HepG2 (cell line): Measurements from ENCODE around the gene TPD52L2. TPM values are rescaled to one million over a fixed set of nuclear protein-coding genes. Genes with fewer than 3 reads are reported as not detected.
A peak's percentile ranks its signal among the peaks of the same experiment; 100 is the strongest.

Experiments
- EED ChIP-seq: sonication (generic); formaldehyde crosslinking; IDR thresholded peaks from 2 replicates; pipeline ENCODE4 v1.5.0; 2020; ENCODE audit warnings: mild to moderate bottlenecking, missing genetic modification reagents
- EZH2 ChIP-seq: conservative IDR thresholded peaks from 2 replicates; pipeline ENCODE4 v1.6.1; 2012; ENCODE audit warnings: mild to moderate bottlenecking, low read depth, low read length, moderate library complexity
- KLF12 ChIP-seq: sonication (generic); formaldehyde crosslinking; IDR thresholded peaks from 2 replicates; pipeline ENCODE4 v1.4.0; 2020; ENCODE audit warnings: missing genetic modification reagents, borderline replicate concordance
- LCORL ChIP-seq, 2 experiments: fragments of 450-650 bp in 1 of 2; sonication (generic) in 1 of 2; formaldehyde crosslinking in 1 of 2; IDR thresholded peaks; 2 replicates each; pipeline versions ENCODE4 v1.5.0 to v1.6.1; 2017 to 2020; ENCODE audit warnings: antibody characterized with exemption in 1 of 2, missing genetic modification reagents in 1 of 2
- PAF1 ChIP-seq: IDR thresholded peaks from 2 replicates; pipeline ENCODE4 v1.6.1; 2016; ENCODE audit warnings: missing genetic modification reagents, missing compliant biosample characterization
- SRSF1 ChIP-seq: fragments of 200-400 bp; formaldehyde crosslinking; optimal IDR thresholded peaks from 2 replicates; pipeline ENCODE3; 2017; ENCODE audit warnings: mild to moderate bottlenecking, low read depth, low read length, moderate library complexity
- TMF1 ChIP-seq: sonication (generic); formaldehyde crosslinking; IDR thresholded peaks from 2 replicates; pipeline ENCODE4 v1.8.1; 2022; ENCODE audit warnings: low read depth, missing genetic modification reagents
- ZBTB38 ChIP-seq: sonication (generic); formaldehyde crosslinking; IDR thresholded peaks from 2 replicates; pipeline ENCODE4 v1.5.1; 2020; ENCODE audit warnings: mild to moderate bottlenecking, missing genetic modification reagents
- ZNF234 ChIP-seq: sonication (generic); formaldehyde crosslinking; conservative IDR thresholded peaks from 2 replicates; pipeline ENCODE4 v1.5.1; 2020; ENCODE audit warnings: mild to moderate bottlenecking, missing genetic modification reagents
- ZNF256 ChIP-seq: sonication (generic); formaldehyde crosslinking; conservative IDR thresholded peaks from 2 replicates; pipeline ENCODE4 v1.4.0; 2020; ENCODE audit warnings: missing genetic modification reagents
- ZNF614 ChIP-seq: IDR thresholded peaks from 2 replicates; pipeline ENCODE4 v1.6.1; 2018; ENCODE audit warnings: missing biosample characterization, missing genetic modification reagents, inconsistent platforms, borderline replicate concordance
- ZNF781 ChIP-seq: sonication (generic); formaldehyde crosslinking; IDR thresholded peaks from 2 replicates; pipeline ENCODE4 v1.5.1; 2020; ENCODE audit warnings: borderline replicate concordance, mild to moderate bottlenecking, missing genetic modification reagents; ENCODE audit errors: not compliant biosample characterization
- ZNF782 ChIP-seq: sonication (generic); formaldehyde crosslinking; IDR thresholded peaks from 2 replicates; pipeline ENCODE4 v1.4.0; 2020; ENCODE audit warnings: missing genetic modification reagents, mild to moderate bottlenecking, borderline replicate concordance
- polyA plus RNA-seq, 8 experiments: library from polyadenylated mRNA; depleted of rRNA in 3 of 8; stranded (reverse) in 7 of 8; unstranded in 1 of 8; fragments of >200 nt; fragmentation: Illumina TruSeq in 4 of 8; extraction: Trizol in 4 of 8; gene quantifications; 2 replicates each; pipeline versions ENCODE4 v1.2.1 to v1.2.3, GENCODE V29; 2011 to 2016; ENCODE audit warnings: low read depth in 4 of 8, missing spikeins in 1 of 8, mixed read lengths in 1 of 8; ENCODE audit not compliant: insufficient read depth in 1 of 8
- total RNA-seq, 5 experiments: library from RNA; depleted of rRNA; stranded (reverse); fragments of >200 nt; fragmentation: Illumina TruSeq; extraction: Trizol; gene quantifications; 2 replicates each; pipeline ENCODE4 v1.2.3, GENCODE V29; 2016; ENCODE audit warnings: low read depth in 1 of 5
- TF ChIP-seq, protein P1 (sequence below): sonication (generic); formaldehyde crosslinking; IDR thresholded peaks from 2 replicates; pipeline ENCODE4 v1.4.0; 2020; ENCODE audit warnings: missing genetic modification reagents
- TF ChIP-seq, protein P2 (sequence below), 2 experiments: IDR thresholded peaks; 2 replicates each; pipeline ENCODE4 v1.6.1; 2011 to 2012; ENCODE audit warnings: low read length in 2 of 2, borderline replicate concordance in 1 of 2, low read depth in 1 of 2, mild to moderate bottlenecking in 1 of 2, moderate library complexity in 1 of 2
- TF ChIP-seq, protein P3 (sequence below): sonication (generic); formaldehyde crosslinking; IDR thresholded peaks from 2 replicates; pipeline ENCODE4 v1.4.0; 2020; ENCODE audit warnings: missing genetic modification reagents, borderline replicate concordance
- TF ChIP-seq, protein P4 (sequence below): sonication (generic); formaldehyde crosslinking; IDR thresholded peaks from 2 replicates; pipeline ENCODE4 v1.4.0; 2020; ENCODE audit warnings: missing genetic modification reagents

TPD52L2 gene
- total and polyA plus RNA-seq, 2 of the 13 experiments (the other 11 are each of a cell fraction or from before 2014, with no cell fraction given) = 156 to 184 TPM

DNA sequence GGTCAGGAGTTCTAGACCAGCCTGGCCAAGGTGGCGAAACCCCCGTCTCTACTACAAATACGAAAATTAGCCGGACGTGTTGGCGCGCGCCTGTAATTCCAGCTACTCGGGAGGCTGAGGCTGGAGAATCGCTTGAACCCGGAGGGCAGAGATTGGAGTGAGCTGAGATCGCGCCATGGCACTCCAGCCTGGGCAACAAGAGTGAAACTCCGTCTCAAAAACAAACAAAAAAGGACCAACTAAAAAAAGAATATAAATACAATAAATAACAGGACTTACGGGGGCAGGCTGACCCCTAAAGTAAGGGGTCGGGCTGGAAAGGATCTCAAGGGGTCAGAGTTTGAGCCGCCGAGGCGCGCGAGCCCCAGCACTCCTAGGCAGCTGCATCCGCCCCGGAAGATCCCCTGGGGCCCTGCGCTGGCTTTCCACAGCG lies 509 bp upstream of the TPD52L2 start (continued):
- TF ChIP-seq, protein P1, sequence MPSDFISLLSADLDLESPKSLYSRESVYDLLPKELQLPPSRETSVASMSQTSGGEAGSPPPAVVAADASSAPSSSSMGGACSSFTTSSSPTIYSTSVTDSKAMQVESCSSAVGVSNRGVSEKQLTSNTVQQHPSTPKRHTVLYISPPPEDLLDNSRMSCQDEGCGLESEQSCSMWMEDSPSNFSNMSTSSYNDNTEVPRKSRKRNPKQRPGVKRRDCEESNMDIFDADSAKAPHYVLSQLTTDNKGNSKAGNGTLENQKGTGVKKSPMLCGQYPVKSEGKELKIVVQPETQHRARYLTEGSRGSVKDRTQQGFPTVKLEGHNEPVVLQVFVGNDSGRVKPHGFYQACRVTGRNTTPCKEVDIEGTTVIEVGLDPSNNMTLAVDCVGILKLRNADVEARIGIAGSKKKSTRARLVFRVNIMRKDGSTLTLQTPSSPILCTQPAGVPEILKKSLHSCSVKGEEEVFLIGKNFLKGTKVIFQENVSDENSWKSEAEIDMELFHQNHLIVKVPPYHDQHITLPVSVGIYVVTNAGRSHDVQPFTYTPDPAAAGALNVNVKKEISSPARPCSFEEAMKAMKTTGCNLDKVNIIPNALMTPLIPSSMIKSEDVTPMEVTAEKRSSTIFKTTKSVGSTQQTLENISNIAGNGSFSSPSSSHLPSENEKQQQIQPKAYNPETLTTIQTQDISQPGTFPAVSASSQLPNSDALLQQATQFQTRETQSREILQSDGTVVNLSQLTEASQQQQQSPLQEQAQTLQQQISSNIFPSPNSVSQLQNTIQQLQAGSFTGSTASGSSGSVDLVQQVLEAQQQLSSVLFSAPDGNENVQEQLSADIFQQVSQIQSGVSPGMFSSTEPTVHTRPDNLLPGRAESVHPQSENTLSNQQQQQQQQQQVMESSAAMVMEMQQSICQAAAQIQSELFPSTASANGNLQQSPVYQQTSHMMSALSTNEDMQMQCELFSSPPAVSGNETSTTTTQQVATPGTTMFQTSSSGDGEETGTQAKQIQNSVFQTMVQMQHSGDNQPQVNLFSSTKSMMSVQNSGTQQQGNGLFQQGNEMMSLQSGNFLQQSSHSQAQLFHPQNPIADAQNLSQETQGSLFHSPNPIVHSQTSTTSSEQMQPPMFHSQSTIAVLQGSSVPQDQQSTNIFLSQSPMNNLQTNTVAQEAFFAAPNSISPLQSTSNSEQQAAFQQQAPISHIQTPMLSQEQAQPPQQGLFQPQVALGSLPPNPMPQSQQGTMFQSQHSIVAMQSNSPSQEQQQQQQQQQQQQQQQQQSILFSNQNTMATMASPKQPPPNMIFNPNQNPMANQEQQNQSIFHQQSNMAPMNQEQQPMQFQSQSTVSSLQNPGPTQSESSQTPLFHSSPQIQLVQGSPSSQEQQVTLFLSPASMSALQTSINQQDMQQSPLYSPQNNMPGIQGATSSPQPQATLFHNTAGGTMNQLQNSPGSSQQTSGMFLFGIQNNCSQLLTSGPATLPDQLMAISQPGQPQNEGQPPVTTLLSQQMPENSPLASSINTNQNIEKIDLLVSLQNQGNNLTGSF = peak; percentile 4; the same call in 1 of the 2 replicates
- TF ChIP-seq TMF1 = no peak
- TF ChIP-seq PAF1 (CRISPR knock-in tag) = no peak
- peak; percentile 31; the same call in 1 of the 2 replicates for TF ChIP-seq ZNF256
- TF ChIP-seq ZNF614 (CRISPR knock-in tag) = no peak
- TF ChIP-seq KLF12 = 0 out of 2 replicates have a peak, but pooled peaks have one; percentile 9
- TF ChIP-seq, protein P2, sequence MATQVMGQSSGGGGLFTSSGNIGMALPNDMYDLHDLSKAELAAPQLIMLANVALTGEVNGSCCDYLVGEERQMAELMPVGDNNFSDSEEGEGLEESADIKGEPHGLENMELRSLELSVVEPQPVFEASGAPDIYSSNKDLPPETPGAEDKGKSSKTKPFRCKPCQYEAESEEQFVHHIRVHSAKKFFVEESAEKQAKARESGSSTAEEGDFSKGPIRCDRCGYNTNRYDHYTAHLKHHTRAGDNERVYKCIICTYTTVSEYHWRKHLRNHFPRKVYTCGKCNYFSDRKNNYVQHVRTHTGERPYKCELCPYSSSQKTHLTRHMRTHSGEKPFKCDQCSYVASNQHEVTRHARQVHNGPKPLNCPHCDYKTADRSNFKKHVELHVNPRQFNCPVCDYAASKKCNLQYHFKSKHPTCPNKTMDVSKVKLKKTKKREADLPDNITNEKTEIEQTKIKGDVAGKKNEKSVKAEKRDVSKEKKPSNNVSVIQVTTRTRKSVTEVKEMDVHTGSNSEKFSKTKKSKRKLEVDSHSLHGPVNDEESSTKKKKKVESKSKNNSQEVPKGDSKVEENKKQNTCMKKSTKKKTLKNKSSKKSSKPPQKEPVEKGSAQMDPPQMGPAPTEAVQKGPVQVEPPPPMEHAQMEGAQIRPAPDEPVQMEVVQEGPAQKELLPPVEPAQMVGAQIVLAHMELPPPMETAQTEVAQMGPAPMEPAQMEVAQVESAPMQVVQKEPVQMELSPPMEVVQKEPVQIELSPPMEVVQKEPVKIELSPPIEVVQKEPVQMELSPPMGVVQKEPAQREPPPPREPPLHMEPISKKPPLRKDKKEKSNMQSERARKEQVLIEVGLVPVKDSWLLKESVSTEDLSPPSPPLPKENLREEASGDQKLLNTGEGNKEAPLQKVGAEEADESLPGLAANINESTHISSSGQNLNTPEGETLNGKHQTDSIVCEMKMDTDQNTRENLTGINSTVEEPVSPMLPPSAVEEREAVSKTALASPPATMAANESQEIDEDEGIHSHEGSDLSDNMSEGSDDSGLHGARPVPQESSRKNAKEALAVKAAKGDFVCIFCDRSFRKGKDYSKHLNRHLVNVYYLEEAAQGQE (IDR thresholded peaks at IDR 0.05; ENCODE audit: borderline replicate concordance in 1 of 2, low read depth in 1 of 2, low read length in 2 of 2) = peak in 1 of 2 experiments; percentile 73; a peak in 1 of 4 replicates
- no peak for TF ChIP-seq EZH2
- peak; percentile 4; the same call in 1 of the 2 replicates for TF ChIP-seq EED (CRISPR knock-in tag)
- TF ChIP-seq SRSF1 = peak; percentile 6
- no peak for TF ChIP-seq ZNF781 (CRISPR knock-in tag)
- TF ChIP-seq ZNF782 (CRISPR knock-in tag) = 0 out of 2 replicates have a peak, but pooled peaks have one; percentile 13
- no peak for TF ChIP-seq LCORL (IDR thresholded peaks at IDR 0.05)
- TF ChIP-seq LCORL (CRISPR knock-in tag; IDR thresholded peaks at IDR 0.05) = no peak; the same call in 1 of the 2 replicates
- TF ChIP-seq, protein P3, sequence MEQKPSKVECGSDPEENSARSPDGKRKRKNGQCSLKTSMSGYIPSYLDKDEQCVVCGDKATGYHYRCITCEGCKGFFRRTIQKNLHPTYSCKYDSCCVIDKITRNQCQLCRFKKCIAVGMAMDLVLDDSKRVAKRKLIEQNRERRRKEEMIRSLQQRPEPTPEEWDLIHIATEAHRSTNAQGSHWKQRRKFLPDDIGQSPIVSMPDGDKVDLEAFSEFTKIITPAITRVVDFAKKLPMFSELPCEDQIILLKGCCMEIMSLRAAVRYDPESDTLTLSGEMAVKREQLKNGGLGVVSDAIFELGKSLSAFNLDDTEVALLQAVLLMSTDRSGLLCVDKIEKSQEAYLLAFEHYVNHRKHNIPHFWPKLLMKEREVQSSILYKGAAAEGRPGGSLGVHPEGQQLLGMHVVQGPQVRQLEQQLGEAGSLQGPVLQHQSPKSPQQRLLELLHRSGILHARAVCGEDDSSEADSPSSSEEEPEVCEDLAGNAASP = no peak
- 0 out of 2 replicates have a peak, but pooled peaks have one; percentile 79 for TF ChIP-seq ZNF234 (CRISPR knock-in tag)
- 0 out of 2 replicates have a peak, but pooled peaks have one; percentile 18 for TF ChIP-seq ZBTB38 (CRISPR knock-in tag)
- TF ChIP-seq, protein P4, sequence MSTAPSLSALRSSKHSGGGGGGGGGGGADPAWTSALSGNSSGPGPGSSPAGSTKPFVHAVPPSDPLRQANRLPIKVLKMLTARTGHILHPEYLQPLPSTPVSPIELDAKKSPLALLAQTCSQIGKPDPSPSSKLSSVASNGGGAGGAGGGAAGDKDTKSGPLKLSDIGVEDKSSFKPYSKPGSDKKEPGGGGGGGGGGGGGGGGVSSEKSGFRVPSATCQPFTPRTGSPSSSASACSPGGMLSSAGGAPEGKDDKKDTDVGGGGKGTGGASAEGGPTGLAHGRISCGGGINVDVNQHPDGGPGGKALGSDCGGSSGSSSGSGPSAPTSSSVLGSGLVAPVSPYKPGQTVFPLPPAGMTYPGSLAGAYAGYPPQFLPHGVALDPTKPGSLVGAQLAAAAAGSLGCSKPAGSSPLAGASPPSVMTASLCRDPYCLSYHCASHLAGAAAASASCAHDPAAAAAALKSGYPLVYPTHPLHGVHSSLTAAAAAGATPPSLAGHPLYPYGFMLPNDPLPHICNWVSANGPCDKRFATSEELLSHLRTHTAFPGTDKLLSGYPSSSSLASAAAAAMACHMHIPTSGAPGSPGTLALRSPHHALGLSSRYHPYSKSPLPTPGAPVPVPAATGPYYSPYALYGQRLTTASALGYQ (CRISPR knock-in tag) = peak; percentile 63
